ENCODE data around the gene ACTR1A. TPM values are rescaled to one million over a fixed set of nuclear protein-coding genes. Genes with fewer than 3 reads are reported as not detected.
"Not testable (repeated sequence)": the region's sequence is repeated elsewhere in the genome, so short reads cannot be mapped to it uniquely, and the experiment has no call there.

The ACTR1A gene
- total RNA-seq (2014; rRNA removed), result 139 and 159 TPM in 2 replicates
- polyA plus RNA-seq (2012), result 145 TPM

DNA sequence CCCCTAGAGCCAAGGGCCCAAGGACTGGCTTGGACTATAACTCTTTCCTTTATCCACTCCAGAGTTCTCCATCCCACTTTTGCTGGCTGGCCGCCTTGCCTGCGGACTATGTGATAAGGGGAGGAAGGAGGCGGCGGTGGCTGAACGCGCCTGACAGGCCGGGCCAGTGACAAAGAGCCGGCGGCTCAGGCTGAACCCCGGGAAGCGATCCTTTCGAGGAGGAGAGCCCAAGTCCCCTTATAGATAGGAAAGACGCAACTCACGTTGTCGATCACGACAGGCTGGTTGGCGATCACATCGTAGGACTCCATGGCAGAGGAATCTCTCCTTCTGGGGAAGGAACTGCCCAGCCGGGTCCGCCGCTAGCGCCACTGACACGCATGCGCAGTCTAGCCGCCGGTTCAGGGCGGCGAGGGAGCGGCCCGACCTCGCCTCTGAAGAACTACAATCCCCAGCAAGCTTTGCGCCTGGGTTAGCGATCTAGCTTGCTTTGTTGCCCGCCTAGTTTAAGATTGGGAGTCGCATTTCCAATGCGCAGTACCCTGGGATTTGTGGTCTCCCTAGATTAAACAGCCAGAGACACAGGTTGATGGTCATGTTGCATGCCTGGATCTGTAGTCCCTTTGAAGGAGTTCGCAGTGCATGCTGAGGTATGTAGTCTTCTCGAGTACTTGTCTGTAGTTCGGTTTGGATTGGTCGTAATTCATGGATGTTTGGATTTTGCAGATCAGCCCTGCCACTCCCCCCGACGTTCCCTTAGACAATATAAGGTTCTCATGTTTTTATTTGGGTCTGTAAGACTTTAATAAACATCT lies at the start of gene ACTR1A:
TSS of gene ACTR1A (minus strand) at position 376 of the 815 bp plus-strand sequence. CDS start at position 311, 65 bp downstream.
- DNase-seq (ENCODE audit: low read depth), result peak; percentile 100

- DNase-seq (ENCODE audit: low read depth), result no peak
Observed at GRCh38 chr10:102550636-102551210, 48.2 kb upstream of the ACTR1A start.

DNA sequence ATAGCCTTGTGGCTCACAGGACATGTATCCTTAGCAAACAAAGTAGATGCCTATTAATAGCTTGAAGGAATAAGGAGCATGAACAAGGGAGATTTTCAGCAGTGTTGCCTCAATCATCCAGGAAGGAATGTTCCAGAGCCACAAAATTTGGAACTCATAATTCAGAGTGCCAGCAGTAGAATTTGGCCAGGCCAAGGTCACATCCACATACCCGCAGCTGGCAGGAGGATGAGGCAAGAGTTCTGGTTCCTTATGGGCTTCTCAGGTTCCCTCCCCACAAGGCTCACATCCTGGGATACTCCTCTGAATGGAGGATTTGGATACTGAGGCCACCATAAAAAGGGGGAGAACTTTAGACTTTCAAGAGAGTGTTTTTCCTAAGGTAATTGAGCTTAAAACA lies 47.0 kb upstream of the ACTR1A start:
- DNase-seq (ENCODE audit: low read depth), result peak; percentile 27

DNA sequence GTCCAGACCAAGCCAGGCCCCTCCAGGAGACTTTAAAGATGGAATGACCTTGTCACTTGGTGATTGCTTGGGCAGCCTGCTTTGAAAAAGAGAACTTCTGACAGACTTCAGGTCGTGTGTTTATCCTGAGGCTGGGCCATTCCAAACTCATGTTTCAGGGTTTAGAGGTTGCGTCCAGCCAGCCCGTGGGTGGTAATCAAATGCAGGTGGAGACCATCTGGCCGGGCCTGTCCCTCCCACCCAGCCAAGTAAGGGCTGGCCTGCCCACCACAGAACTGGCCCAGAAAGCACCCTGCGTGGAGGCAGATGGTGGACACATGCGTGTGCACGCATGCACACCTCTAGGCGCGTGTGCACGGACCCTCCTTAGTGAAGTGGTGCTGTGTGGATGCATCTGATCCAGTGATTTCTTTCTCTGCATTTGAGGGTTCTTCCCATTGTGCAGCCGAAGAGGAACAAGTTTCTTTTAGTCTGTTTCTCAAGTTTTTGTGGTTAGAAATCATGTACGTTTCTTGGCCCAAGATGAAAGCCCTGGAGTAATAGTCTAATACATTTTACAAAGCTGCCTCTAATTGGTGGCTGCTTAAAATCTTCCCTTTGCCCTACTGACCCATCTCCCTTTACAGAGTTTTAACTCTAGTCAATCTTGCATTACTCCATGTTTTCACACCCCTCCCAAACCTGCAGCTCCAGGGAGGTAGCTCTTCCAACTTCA lies 44.3 kb upstream of the ACTR1A start:
- DNase-seq (ENCODE audit: low read depth), result no peak

- DNase-seq (ENCODE audit: low read depth), result no peak
Observed at GRCh38 chr10:102545997-102546396, 43.5 kb upstream of the ACTR1A start.

GRCh38 chr10:102545265-102545871 lies 42.9 kb upstream of the ACTR1A start:
- no peak for DNase-seq (ENCODE audit: low read depth)

DNA sequence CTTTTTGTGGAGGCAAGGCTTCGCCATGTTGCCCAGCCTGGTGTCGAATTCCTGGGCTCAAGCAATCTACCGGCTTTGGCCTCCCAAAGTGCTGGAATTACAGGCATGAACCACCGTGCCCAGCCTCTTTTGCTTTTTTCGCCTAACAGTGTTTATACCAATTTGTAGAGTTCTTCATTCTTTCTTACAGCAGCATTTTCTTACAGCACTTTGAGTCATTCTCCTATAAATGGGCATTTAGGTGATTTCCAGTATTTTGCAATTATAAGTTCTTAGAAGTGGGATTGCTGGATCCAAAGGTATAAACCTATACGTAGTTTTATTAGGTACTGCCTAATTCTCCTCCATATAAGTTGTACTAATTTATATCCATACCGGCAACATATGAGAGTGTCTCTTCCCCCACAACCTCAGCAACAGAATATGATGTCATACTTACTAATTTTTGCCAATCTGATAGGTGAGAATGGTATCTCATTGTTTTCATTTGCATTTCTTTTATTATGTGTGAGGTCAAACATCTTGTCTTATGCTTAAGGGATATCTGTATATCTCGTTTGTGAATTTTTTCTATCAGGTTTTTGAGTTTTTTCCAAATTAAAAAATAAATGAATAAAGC lies 40.4 kb upstream of the ACTR1A start:
- no peak for DNase-seq (ENCODE audit: low read depth)

- peak; percentile 17 for DNase-seq (ENCODE audit: low read depth)
Observed at GRCh38 chr10:102540023-102540422, 37.5 kb upstream of the ACTR1A start.

GRCh38 chr10:102538811-102539210 lies 36.3 kb upstream of the ACTR1A start:
- no peak for DNase-seq (ENCODE audit: low read depth)

- DNase-seq (ENCODE audit: low read depth), result no peak
Observed at GRCh38 chr10:102537948-102538347, 35.4 kb upstream of the ACTR1A start.

DNA sequence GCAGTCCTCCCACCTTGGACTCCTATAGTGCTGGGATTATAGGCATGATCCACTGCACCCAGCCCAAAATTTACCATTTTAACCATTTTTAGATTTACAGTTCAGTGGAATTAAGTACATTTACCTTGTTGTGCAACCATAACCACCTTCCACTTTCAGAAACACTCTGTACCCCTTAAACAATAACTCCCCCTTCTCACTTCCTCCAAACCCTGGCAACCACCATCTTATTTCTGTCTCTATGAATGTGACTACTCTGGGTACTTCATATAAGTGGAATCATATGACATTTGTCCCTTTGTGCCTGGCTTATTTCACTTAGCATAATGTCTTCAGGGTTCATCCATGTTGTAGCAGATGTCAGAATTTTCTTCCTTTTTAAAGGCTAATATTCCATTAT lies 34.9 kb upstream of the ACTR1A start:
- DNase-seq (ENCODE audit: low read depth), result no peak

DNA sequence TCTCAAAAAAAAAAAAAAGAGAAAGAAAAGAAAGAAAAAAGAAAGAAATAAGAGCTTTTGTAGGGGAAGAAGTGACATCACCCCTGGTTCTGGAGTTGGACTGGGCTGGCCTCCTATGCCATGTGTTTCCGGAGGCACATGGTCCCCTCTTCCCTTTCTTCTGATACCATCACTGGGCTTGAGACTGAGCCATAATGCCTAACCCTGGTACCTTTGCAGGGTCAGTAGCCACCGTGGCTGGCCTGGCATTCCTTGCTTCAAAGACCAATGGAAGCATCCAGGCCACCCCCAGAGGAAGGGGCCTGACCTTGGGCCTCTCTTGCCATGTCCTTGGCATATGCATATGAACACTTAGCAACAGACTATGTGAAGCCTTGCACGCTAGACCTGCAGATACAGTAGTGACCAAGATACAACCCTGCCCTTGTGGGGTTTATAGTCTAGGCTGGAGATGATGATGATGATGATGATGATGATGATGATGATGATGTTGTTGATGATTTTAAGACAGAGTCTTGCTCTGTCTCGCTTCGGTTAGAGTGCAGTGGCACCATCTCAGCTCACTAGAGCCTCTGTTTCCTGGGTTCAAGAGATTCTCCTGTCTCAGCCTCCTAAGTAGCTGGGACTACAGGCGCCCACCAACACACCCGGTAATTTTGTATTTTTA lies 33.1 kb upstream of the ACTR1A start:
- no peak for DNase-seq (ENCODE audit: low read depth)

GRCh38 chr10:102534966-102535365 lies 32.5 kb upstream of the ACTR1A start:
- DNase-seq (ENCODE audit: low read depth), result not testable (repeated sequence)

DNA sequence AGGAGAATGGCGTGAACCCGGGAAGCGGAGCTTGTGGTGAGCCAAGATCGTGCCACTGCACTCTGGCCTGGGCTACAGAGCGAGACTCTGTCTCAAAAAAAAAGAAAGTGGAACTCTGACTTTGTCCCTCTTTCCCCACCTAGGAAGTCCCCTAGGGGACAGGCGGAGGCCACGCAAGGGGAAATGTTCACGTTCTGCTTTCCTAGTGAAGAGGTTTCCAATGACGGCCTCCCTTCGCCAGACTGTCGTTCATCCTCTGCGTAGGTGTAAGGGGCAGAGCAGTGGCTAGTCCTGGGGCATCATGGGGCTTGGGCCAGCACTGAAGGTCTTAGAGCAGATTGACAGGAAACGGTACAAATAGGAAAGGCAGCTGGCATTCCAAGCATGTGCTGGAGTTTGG lies 31.8 kb upstream of the ACTR1A start:
- DNase-seq (ENCODE audit: low read depth), result no peak

DNA sequence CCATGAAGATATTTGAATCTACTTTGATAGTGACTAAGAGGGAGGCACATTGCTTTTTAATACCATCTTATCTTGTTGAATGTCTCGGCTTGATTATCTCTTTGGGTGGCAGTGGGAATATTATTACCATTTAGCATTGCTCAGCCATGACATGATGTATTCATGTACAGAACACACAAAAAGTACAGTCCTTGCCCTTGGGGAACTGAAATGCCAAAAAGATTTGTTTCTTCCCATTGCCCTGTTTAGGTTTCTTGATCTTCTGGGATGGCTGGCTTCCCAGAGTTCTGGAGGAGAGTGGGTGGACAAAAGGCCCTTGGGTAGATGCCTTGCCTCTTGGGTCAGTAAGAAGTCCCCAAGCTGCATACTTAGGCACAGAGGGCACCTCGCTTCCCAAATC lies 25.0 kb upstream of the ACTR1A start:
- no peak for DNase-seq (ENCODE audit: low read depth)

- no peak for DNase-seq (ENCODE audit: low read depth)
Observed at GRCh38 chr10:102524746-102525145, 22.2 kb upstream of the ACTR1A start.

- DNase-seq (ENCODE audit: low read depth), result peak; percentile 47
Observed at GRCh38 chr10:102523250-102524029, 20.9 kb upstream of the ACTR1A start.

DNA sequence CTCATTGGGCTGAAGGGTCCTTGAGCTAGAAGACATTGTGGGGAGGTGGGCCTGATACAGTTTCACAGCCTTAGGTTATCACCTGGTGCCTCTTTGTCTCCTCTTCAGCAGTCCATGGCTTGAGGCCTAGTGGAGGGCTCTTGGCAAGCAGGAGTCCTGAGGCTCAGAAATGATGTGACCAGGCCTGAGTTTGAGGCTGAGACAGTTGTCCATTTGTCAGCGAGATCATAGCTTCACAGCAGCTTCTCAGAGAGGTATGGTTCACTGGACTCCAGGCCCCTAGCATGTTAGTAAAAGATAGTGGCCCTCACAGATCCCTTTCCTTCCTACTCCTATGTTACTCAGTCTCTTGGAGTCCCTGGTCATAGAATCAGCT lies 20.4 kb upstream of the ACTR1A start:
- DNase-seq (ENCODE audit: low read depth), result no peak

- no peak for DNase-seq (ENCODE audit: low read depth)
Observed at GRCh38 chr10:102519246-102519825, 16.8 kb upstream of the ACTR1A start.

- no peak for DNase-seq (ENCODE audit: low read depth)
Observed at GRCh38 chr10:102517553-102517952, 15.0 kb upstream of the ACTR1A start.

Measured in LHCN-M2 (cell line).